MCF 10A (cell line): ENCODE results near the gene BLOC1S1. TPM values are rescaled to one million over a fixed set of nuclear protein-coding genes. Genes with fewer than 3 reads are reported as not detected.

ENCODE experiments used
- BruUV-seq: library from RNA; stranded (reverse); fragments of 400-500 nt; replicated peaks from 2 replicates; lab custom pipeline; 2021; lab: Mats Ljungman, UMichigan
- CTCF ChIA-PET: fragments of 300-600 bp; sonication (Branson Sonifier 250); formaldehyde crosslinking; extraction: SDS; loops from one replicate; lab custom pipeline; 2021; ENCODE audit warnings: antibody characterized with exemption, inconsistent platforms; lab: Yijun Ruan, JAX
- POLR2A ChIA-PET: fragments of 300-600, 350-650 bp; sonication (Branson Sonifier 250); formaldehyde crosslinking; extraction: SDS; loops from one replicate; lab custom pipeline; 2020; ENCODE audit warnings: antibody characterized with exemption, inconsistent platforms; lab: Yijun Ruan, JAX
- DNase-seq: peaks from one replicate; pipeline ENCODE4 v3.0.0-alpha.2; 2018; ENCODE audit not compliant: unreplicated experiment
- H3K27ac Mint-ChIP-seq: one replicate; pipeline ENCODE4 v1.8.0; 2022; ENCODE audit warnings: mild to moderate bottlenecking, low read depth, mixed read lengths; ENCODE audit not compliant: unreplicated experiment
- H3K27me3 Mint-ChIP-seq: one replicate; pipeline ENCODE4 v1.8.0; 2022; ENCODE audit warnings: mixed read lengths; ENCODE audit not compliant: insufficient read depth, unreplicated experiment
- H3K36me3 Mint-ChIP-seq: one replicate; pipeline ENCODE4 v1.8.0; 2022; ENCODE audit warnings: mild to moderate bottlenecking, moderate library complexity, mixed read lengths; ENCODE audit not compliant: insufficient read depth, unreplicated experiment
- H3K4me1 Mint-ChIP-seq: one replicate; pipeline ENCODE4 v1.8.0; 2022; ENCODE audit warnings: mixed read lengths; ENCODE audit not compliant: insufficient read depth, unreplicated experiment
- H3K4me3 Mint-ChIP-seq: one replicate; pipeline ENCODE4 v1.8.0; 2022; ENCODE audit warnings: mild to moderate bottlenecking, moderate library complexity, mixed read lengths; ENCODE audit not compliant: unreplicated experiment
- H3K9me3 Mint-ChIP-seq: one replicate; pipeline ENCODE4 v1.8.0; 2022; ENCODE audit warnings: mixed read lengths; ENCODE audit not compliant: unreplicated experiment
- intact Hi-C: fragments of 100-400 bp; cut with micrococcal nuclease; formaldehyde crosslinking; loops from 2 replicates; pipeline ENCODE4 v1.14.1; 2022
- total RNA-seq: library from RNA; stranded (reverse); gene quantifications from 2 replicates; pipeline ENCODE4 v1.2.3, GENCODE V29; 2022
- TF ChIP-seq, protein P1 (sequence below): fragments of 200-600 bp; IDR thresholded peaks from one replicate; pipeline ENCODE4 v1.8.0; 2022; ENCODE audit warnings: antibody characterized with exemption, mild to moderate bottlenecking; ENCODE audit not compliant: unreplicated experiment

Gene BLOC1S1
- total RNA-seq, 1 experiment from 2014 or later, result 75.8 TPM

DNA sequence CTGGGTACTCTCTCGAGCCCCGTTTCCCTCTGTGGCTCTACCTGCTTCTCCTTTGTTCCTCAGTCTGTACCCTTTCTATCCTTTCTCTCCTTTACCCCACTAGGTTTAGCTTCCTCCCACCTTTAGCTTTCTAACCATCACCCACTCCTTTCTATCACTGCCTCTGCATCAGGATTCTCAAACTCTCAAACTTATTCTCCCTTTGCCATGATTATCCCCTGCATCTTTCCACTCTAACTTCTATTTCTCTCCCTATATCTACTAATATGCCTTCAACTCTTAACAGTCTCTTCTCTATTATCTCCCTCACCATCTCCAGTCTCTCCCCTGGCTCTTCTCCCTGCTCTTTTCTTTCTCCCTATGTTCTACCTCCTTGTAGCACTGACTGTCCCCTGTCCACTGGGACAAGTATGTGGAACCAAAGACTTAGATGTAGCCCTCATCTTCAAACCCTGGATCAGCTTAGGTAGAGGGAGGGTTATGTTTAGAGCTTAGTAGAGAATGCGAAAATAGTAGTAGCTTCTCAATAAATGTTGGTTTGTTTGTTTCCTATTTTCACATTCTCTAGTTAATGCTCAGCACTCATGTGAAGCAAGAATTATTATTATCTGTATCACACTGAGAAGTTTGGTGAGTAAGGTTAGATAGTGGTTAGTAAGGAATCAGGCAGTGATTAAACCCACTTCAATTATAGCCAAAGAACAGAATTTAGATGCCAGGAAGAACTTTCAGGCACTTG is 30.5 kb downstream of the BLOC1S1 start:
- CTCF ChIA-PET, result interaction anchor here (0.5 to 3.8 kb wide), 8 partner anchors 8 to 584 kb away, joined by 3 to 36 read pairs (median 4); partner anchors contain the start of gene CD63

DNA sequence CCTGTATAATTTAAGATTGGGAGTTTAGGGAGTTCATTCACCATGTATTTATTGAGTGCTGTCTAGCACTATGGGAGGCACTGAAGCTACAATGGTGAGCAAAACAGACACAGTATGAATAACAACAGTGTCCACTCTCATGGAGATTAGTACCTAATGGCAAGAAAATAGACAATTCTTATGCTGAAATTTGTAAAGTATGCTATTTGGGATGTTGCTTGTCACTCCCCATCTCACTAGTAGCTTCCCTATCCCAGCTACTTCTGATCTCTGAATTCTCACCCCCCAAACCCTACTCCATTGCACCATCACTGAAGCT is 31.0 kb downstream of the BLOC1S1 start:
- H3K9me3 Mint-ChIP-seq, result no peaks in the 10 kb centered on the region
- no peak for DNase-seq
- no peak overlapping the region for H3K27ac Mint-ChIP-seq
- intact Hi-C loops, result no loop called here
- TF ChIP-seq, protein P1, sequence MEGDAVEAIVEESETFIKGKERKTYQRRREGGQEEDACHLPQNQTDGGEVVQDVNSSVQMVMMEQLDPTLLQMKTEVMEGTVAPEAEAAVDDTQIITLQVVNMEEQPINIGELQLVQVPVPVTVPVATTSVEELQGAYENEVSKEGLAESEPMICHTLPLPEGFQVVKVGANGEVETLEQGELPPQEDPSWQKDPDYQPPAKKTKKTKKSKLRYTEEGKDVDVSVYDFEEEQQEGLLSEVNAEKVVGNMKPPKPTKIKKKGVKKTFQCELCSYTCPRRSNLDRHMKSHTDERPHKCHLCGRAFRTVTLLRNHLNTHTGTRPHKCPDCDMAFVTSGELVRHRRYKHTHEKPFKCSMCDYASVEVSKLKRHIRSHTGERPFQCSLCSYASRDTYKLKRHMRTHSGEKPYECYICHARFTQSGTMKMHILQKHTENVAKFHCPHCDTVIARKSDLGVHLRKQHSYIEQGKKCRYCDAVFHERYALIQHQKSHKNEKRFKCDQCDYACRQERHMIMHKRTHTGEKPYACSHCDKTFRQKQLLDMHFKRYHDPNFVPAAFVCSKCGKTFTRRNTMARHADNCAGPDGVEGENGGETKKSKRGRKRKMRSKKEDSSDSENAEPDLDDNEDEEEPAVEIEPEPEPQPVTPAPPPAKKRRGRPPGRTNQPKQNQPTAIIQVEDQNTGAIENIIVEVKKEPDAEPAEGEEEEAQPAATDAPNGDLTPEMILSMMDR, result no peak
- ChIA-PET CTCF (interaction anchor here (0.7 to 3.8 kb wide), 6 partner anchors 9 to 294 kb away, joined by 3 to 36 read pairs (median 4); partner anchors contain the start of gene CD63), POLR2A (interaction anchor here (0.5 to 2.7 kb wide), 5 partner anchors 8 to 228 kb away, joined by 3 to 14 read pairs (median 3); partner anchors contain the start of genes ORMDL2 and SARNP)
- peaks cover 23% of the 10 kb centered on the region for H3K4me1 Mint-ChIP-seq
- peaks cover 12% of the 10 kb centered on the region for H3K27me3 Mint-ChIP-seq
- no peak overlapping the region for H3K4me3 Mint-ChIP-seq
- no TSS peak for BruUV-seq
- peaks cover 35% of the 10 kb centered on the region for H3K36me3 Mint-ChIP-seq

More for the DNA sequence above, 30.5 kb downstream of the BLOC1S1 start:
- no TSS peak for BruUV-seq
- intact Hi-C loops, result no loop called here
- Mint-ChIP-seq H3K27ac (no peak overlapping the region), H3K27me3 (peaks cover 17% of the 10 kb centered on the region), H3K36me3 (peaks cover 30% of the 10 kb centered on the region), H3K4me3 (no peak overlapping the region), H3K9me3 (no peaks in the 10 kb centered on the region), H3K4me1 (peaks cover 23% of the 10 kb centered on the region)
- TF ChIP-seq, protein P1, result no peak
- POLR2A ChIA-PET, result interaction anchor here (0.5 to 2.7 kb wide), 5 partner anchors 8 to 1466 kb away, joined by 3 to 14 read pairs (median 3); partner anchors contain the start of genes CBX5, ORMDL2 and SARNP
- DNase-seq, result no peak

DNA sequence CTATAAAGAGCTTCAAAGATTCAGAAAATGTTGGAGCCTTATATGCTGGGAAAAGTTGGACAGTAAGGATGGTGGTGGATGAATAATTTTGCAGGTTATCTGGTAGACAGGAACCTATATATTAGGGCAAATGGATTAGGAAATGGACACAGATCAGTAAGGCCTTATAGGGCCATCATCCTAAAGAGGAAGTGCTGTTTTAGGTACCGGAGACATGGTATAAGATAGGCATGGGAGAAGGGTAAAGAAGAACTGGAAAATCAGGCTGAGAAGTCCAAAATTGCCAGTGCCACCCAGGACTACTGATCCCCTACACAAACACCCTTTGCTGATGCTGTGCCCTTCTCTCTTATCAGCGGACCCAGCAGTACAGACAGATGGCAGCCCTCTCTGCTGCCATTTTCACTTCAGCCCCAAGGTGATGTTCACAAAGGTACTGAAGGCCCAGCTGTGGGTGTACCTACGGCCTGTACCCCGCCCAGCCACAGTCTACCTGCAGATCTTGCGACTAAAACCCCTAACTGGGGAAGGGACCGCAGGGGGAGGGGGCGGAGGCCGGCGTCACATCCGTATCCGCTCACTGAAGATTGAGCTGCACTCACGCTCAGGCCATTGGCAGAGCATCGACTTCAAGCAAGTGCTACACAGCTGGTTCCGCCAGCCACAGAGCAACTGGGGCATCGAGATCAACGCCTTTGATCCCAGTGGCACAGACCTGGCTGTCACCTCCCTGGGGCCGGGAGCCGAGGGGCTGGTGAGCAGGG is 32.6 kb downstream of the BLOC1S1 start:
- BruUV-seq, result no TSS peak
- H3K4me1 Mint-ChIP-seq, result peaks cover 10% of the 10 kb centered on the region
- H3K4me3 Mint-ChIP-seq, result no peak overlapping the region
- ChIA-PET CTCF (interaction anchor here (0.6 to 3.8 kb wide), 4 partner anchors 9 to 280 kb away, joined by 3 to 36 read pairs (median 4); no protein-coding TSS in a partner anchor), POLR2A (interaction anchor here (2.4 to 2.7 kb wide), 2 partner anchors 9 to 69 kb away, joined by 10 to 14 read pairs; partner anchors contain the start of genes ORMDL2 and SARNP)
- H3K9me3 Mint-ChIP-seq, result no peaks in the 10 kb centered on the region
- TF ChIP-seq, protein P1, result no peak
- no peak for DNase-seq
- peaks cover 50% of the 10 kb centered on the region for H3K36me3 Mint-ChIP-seq
- H3K27me3 Mint-ChIP-seq, result no peaks in the 10 kb centered on the region
- H3K27ac Mint-ChIP-seq, result no peak overlapping the region
- intact Hi-C loops, result no loop called here
